ENCODE results near the gene NELFA. TPM values are rescaled to one million over a fixed set of nuclear protein-coding genes. Genes with fewer than 3 reads are reported as not detected.

The NELFA gene
- total RNA-seq, 1 donor from 2014 or later = 32.5 TPM

GRCh38 chr4:1986578-1987210, 22.1 kb downstream of the NELFA start:
- H3K36me3 Mint-ChIP-seq (ENCODE audit: unreplicated experiment) = peaks cover 28% of the 10 kb centered on the region
- peaks cover 10% of the 10 kb centered on the region for H3K4me1 Mint-ChIP-seq (ENCODE audit: unreplicated experiment)
- H3K27me3 Mint-ChIP-seq (ENCODE audit: unreplicated experiment) = no peaks in the 10 kb centered on the region
- no peak overlapping the region for H3K4me3 Mint-ChIP-seq (ENCODE audit: unreplicated experiment)
- no peaks in the 10 kb centered on the region for H3K9me3 Mint-ChIP-seq (ENCODE audit: unreplicated experiment)
- TF ChIP-seq, protein P1, sequence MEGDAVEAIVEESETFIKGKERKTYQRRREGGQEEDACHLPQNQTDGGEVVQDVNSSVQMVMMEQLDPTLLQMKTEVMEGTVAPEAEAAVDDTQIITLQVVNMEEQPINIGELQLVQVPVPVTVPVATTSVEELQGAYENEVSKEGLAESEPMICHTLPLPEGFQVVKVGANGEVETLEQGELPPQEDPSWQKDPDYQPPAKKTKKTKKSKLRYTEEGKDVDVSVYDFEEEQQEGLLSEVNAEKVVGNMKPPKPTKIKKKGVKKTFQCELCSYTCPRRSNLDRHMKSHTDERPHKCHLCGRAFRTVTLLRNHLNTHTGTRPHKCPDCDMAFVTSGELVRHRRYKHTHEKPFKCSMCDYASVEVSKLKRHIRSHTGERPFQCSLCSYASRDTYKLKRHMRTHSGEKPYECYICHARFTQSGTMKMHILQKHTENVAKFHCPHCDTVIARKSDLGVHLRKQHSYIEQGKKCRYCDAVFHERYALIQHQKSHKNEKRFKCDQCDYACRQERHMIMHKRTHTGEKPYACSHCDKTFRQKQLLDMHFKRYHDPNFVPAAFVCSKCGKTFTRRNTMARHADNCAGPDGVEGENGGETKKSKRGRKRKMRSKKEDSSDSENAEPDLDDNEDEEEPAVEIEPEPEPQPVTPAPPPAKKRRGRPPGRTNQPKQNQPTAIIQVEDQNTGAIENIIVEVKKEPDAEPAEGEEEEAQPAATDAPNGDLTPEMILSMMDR (IDR thresholded peaks at IDR 0.05) = no peak
- H3K27ac Mint-ChIP-seq (ENCODE audit: unreplicated experiment) = no peak overlapping the region
- DNase-seq (ENCODE audit: extremely low spot score, unreplicated experiment) = peak; percentile 81

GRCh38 chr4:1985780-1986577, 22.8 kb downstream of the NELFA start:
- Mint-ChIP-seq H3K36me3 (ENCODE audit: unreplicated experiment) (peaks cover 29% of the 10 kb centered on the region), H3K4me3 (ENCODE audit: unreplicated experiment) (no peak overlapping the region), H3K9me3 (ENCODE audit: unreplicated experiment) (no peaks in the 10 kb centered on the region), H3K27ac (ENCODE audit: unreplicated experiment) (no peak overlapping the region), H3K4me1 (ENCODE audit: unreplicated experiment) (peaks cover 11% of the 10 kb centered on the region), H3K27me3 (ENCODE audit: unreplicated experiment) (no peaks in the 10 kb centered on the region)
- TF ChIP-seq, protein P1 (IDR thresholded peaks at IDR 0.05) = no peak
- DNase-seq (ENCODE audit: extremely low spot score, unreplicated experiment) = peak; percentile 83

DNA sequence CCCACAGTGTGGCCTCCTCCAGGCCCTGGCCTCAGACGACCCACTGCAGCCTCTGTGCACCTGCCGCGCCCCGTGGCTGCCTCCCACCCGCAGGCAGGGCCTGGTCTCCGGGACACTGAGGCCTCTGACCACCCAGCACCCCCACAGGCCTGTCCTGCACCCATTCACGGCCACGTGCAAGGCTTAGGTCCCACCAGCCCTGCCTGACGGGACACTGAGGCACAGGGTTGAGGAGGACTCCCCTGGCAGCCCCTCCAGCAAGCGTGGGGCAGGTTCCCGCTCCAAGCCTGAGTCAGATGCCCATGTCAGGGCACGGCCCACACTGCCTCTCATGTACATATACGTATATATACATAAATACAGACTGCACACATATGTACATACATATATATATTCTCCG, 23.5 kb downstream of the NELFA start:
- H3K4me1 Mint-ChIP-seq (ENCODE audit: unreplicated experiment) = peaks cover 11% of the 10 kb centered on the region
- no peak overlapping the region for H3K27ac Mint-ChIP-seq (ENCODE audit: unreplicated experiment)
- DNase-seq (ENCODE audit: extremely low spot score, unreplicated experiment) = peak; percentile 82
- no peaks in the 10 kb centered on the region for H3K9me3 Mint-ChIP-seq (ENCODE audit: unreplicated experiment)
- no peaks in the 10 kb centered on the region for H3K27me3 Mint-ChIP-seq (ENCODE audit: unreplicated experiment)
- peaks cover 29% of the 10 kb centered on the region for H3K36me3 Mint-ChIP-seq (ENCODE audit: unreplicated experiment)
- TF ChIP-seq, protein P1 (IDR thresholded peaks at IDR 0.05) = no peak
- no peak overlapping the region for H3K4me3 Mint-ChIP-seq (ENCODE audit: unreplicated experiment)

DNA sequence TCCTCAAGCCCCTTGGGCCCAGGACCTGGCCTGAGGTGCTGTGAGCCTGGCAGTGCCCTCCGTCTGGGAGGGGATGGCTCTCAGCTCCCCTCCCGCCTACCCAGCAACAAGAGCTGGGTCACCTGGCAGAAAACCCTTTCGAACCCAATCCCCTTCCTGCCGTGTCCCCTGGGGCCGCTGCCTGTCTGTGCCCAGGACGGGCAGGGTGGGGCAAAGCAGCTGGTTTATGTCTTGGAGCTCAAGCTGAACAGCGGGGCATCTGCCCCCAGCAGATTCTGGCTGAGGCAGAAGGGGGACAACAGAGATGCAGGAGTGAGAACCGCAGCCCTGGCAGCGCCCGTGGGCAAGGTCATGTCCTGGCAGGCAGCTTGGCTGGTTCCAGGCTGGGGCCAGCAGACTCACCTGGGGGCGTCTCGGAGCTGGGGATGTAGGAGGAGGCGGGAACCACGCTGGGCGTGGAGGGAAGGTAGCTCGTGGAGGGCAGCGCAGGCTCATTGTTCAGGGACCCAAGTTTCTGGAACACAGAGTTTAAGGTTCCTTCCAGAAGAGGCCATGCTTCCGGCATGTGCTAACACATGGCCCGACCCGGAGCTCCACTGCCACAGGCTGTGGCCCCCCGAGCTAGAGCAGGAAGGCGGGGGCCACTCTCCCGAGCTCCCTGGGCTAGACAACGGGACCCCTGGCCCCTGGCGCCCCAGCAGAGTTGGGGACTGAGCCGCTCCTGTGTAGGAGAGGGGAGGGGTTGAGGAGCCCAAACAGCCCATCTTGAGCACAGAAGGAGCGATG, 24.2 kb downstream of the NELFA start:
- TF ChIP-seq, protein P1 (IDR thresholded peaks at IDR 0.05) = no peak
- Mint-ChIP-seq H3K4me3 (ENCODE audit: unreplicated experiment) (no peak overlapping the region), H3K27me3 (ENCODE audit: unreplicated experiment) (no peaks in the 10 kb centered on the region), H3K36me3 (ENCODE audit: unreplicated experiment) (peaks cover 32% of the 10 kb centered on the region), H3K9me3 (ENCODE audit: unreplicated experiment) (no peaks in the 10 kb centered on the region), H3K4me1 (ENCODE audit: unreplicated experiment) (peaks cover 11% of the 10 kb centered on the region), H3K27ac (ENCODE audit: unreplicated experiment) (no peak overlapping the region)
- DNase-seq (ENCODE audit: extremely low spot score, unreplicated experiment) = peak; percentile 83
